PC-9 (cell line): ENCODE measurements around the gene ACYP2. TPM values are rescaled to one million over a fixed set of nuclear protein-coding genes. Genes with fewer than 3 reads are reported as not detected.

Source experiments
- BruUV-seq: library from RNA; stranded (reverse); fragments of 400-500 nt; replicated peaks from 2 replicates; lab custom pipeline; 2021; lab: Mats Ljungman, UMichigan
- CTCF ChIA-PET: fragments of 300-600 bp; sonication (Branson Sonifier 250); formaldehyde crosslinking; loops from one replicate; lab custom pipeline; 2022; ENCODE audit warnings: antibody characterized with exemption; lab: Charles Lee
- POLR2A ChIA-PET: fragments of 300-600 bp; sonication (Branson Sonifier 250); formaldehyde crosslinking; loops from one replicate; lab custom pipeline; 2022; ENCODE audit warnings: antibody characterized with exemption; ENCODE audit not compliant: unreplicated experiment; lab: Charles Lee
- DNase-seq, 2 experiments: peaks; one replicate each; pipeline versions ENCODE4 v3.0.0 to v3.0.0-alpha.2; 2015 to 2022; ENCODE audit warnings: mixed read lengths in 1 of 2
- H2AFZ ChIP-seq: fragments of 200-600 bp; sonication (generic); 2 replicates; pipeline ENCODE4 v1.8.1; 2017; ENCODE audit warnings: antibody characterized with exemption
- H3F3A ChIP-seq: fragments of 200-600 bp; sonication (generic); 2 replicates; pipeline ENCODE4 v1.8.1; 2017; ENCODE audit warnings: antibody characterized with exemption, mild to moderate bottlenecking, low read depth; ENCODE audit not compliant: insufficient read depth
- H3K27ac ChIP-seq: fragments of 200-600 bp; sonication (generic); 2 replicates; pipeline ENCODE4 v1.6.1; 2016; ENCODE audit warnings: mixed run types
- H3K27me3 ChIP-seq: fragments of 200-600 bp; sonication (generic); 2 replicates; pipeline ENCODE4 v1.6.1; 2016; ENCODE audit warnings: low read depth, mixed run types; ENCODE audit not compliant: insufficient read depth
- H3K36me3 ChIP-seq: fragments of 200-600 bp; sonication (generic); 2 replicates; pipeline ENCODE4 v1.6.1; 2016; ENCODE audit warnings: low read depth, mixed run types
- H3K4me1 ChIP-seq: fragments of 200-600 bp; sonication (generic); replicated peaks from 2 replicates; pipeline ENCODE4 v1.6.1; 2016; ENCODE audit warnings: mixed run types; ENCODE audit not compliant: insufficient read depth
- H3K4me2 ChIP-seq: fragments of 200-600 bp; sonication (generic); 2 replicates; pipeline ENCODE4 v1.6.1; 2017; ENCODE audit warnings: mixed run types
- H3K4me3 ChIP-seq: fragments of 200-600 bp; sonication (generic); 2 replicates; pipeline ENCODE4 v1.6.1; 2016; ENCODE audit warnings: mixed run types
- H3K79me2 ChIP-seq: fragments of 200-600 bp; sonication (generic); 2 replicates; pipeline ENCODE4 v1.6.1; 2017; ENCODE audit warnings: low read depth, mixed run types
- H3K9me2 ChIP-seq: fragments of 200-600 bp; sonication (generic); 2 replicates; pipeline ENCODE4 v1.8.1; 2017; ENCODE audit warnings: mild to moderate bottlenecking; ENCODE audit not compliant: insufficient read depth
- H3K9me3 ChIP-seq: fragments of 200-600 bp; sonication (generic); 2 replicates; pipeline ENCODE4 v1.8.1; 2016; ENCODE audit warnings: low read depth; ENCODE audit not compliant: insufficient read depth
- H4K20me1 ChIP-seq: fragments of 200-600 bp; sonication (generic); 2 replicates; pipeline ENCODE4 v1.8.1; 2017; ENCODE audit not compliant: insufficient read depth
- CTCF ChIP-seq: fragments of 200-600 bp; sonication (generic); conservative IDR thresholded peaks from 2 replicates; pipeline ENCODE4 v1.6.1; 2017; ENCODE audit warnings: mixed run types, antibody characterized with exemption, mild to moderate bottlenecking, moderate library complexity
- EZH2 ChIP-seq: fragments of 200-600 bp; sonication (generic); IDR thresholded peaks from 2 replicates; pipeline ENCODE4 v1.8.0; 2017; ENCODE audit warnings: antibody characterized with exemption, low read depth
- intact Hi-C: fragments of 100-400 bp; cut with micrococcal nuclease; formaldehyde crosslinking; loops from one replicate; pipeline ENCODE4 v1.10.0; 2022; ENCODE audit not compliant: unreplicated experiment
- total RNA-seq: library from RNA; stranded (reverse); gene quantifications from 2 replicates; pipeline ENCODE4 v1.2.3, GENCODE V29; 2021

The ACYP2 gene
- total RNA-seq, 1 experiment from 2014 or later = 25.9 TPM

- H2AFZ ChIP-seq = no peak overlapping the region
- H3K9me2 ChIP-seq = 0 out of 2 replicates have a peak, but pooled peaks cover 7% of the 10 kb centered on the region
- H4K20me1 ChIP-seq = no peaks in the 10 kb centered on the region
- H3K4me2 ChIP-seq = no peak overlapping the region
- no peaks in the 10 kb centered on the region for H3K9me3 ChIP-seq
- TF ChIP-seq CTCF (no peak), EZH2 (no peak)
- peak in 1 of 2 experiments; percentile 28 for DNase-seq
- H3K27ac ChIP-seq = no peak overlapping the region
- no peaks in the 10 kb centered on the region for H3K27me3 ChIP-seq
- intact Hi-C loops = no loop called here
- BruUV-seq = no TSS peak
- H3K4me1 ChIP-seq = no peaks in the 10 kb centered on the region
- no peaks in the 10 kb centered on the region for H3F3A ChIP-seq
- no peaks in the 10 kb centered on the region for H3K79me2 ChIP-seq
- CTCF ChIA-PET = no interaction called here
- no peak overlapping the region for H3K4me3 ChIP-seq
- H3K36me3 ChIP-seq = no peaks in the 10 kb centered on the region
- POLR2A ChIA-PET = no interaction called here
Observed at GRCh38 chr2:54259413-54260240, 144.2 kb downstream of the ACYP2 start.

DNA sequence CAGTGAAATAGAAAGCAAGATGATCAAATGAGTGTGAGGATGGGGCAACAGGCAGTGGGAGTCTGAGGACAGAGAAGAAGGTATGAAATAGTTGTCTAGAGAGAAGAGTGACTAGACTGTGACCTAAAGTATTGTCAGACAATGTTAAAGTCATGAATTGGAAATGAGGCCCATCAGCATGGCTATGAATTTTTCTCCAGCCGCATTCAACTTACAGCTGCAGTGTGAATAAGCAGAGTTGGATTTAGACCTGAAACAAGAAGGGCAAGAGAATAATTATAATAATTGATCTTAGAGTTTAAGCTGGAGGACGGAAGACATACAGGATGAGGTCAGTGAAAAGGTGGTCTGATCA, 144.8 kb downstream of the ACYP2 start:
- intact Hi-C loops = no loop called here
- no peaks in the 10 kb centered on the region for H3F3A ChIP-seq
- H4K20me1 ChIP-seq = no peaks in the 10 kb centered on the region
- H3K36me3 ChIP-seq = no peaks in the 10 kb centered on the region
- H2AFZ ChIP-seq = no peak overlapping the region
- H3K4me2 ChIP-seq = no peak overlapping the region
- POLR2A ChIA-PET = no interaction called here
- no peaks in the 10 kb centered on the region for H3K27me3 ChIP-seq
- CTCF ChIA-PET = no interaction called here
- no peak for DNase-seq
- H3K9me2 ChIP-seq = 0 out of 2 replicates have a peak, but pooled peaks cover 7% of the 10 kb centered on the region
- H3K4me1 ChIP-seq = no peaks in the 10 kb centered on the region
- H3K9me3 ChIP-seq = peaks cover 2% of the 10 kb centered on the region; the same call in 1 of the 2 replicates
- H3K79me2 ChIP-seq = no peaks in the 10 kb centered on the region
- H3K4me3 ChIP-seq = no peak overlapping the region
- no peak overlapping the region for H3K27ac ChIP-seq
- TF ChIP-seq EZH2 = no peak
- TF ChIP-seq CTCF = no peak
- BruUV-seq = no TSS peak

DNA sequence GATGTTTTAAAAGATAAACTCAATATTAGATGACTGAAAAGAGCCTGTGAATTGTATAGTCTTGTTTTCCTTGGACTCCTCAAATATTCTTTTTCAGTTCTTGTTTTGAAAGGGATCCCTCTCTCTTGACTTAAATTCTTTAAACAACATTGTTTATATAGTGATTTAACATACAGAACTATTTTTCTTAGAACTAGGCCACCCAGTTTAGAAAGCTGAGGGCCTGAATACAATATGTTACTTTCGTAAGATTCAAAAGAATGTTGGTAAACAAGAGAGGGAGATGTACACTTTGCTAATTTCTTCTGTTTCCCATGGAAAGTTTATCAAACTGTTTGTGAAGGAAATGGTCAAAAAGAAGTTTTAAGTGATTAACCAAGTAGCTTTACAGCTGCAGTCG, 146.1 kb downstream of the ACYP2 start:
- TF ChIP-seq CTCF (no peak), EZH2 (no peak)
- Histone ChIP-seq H3K4me2 (no peak overlapping the region), H2AFZ (no peak overlapping the region), H3K9me2 (0 out of 2 replicates have a peak, but pooled peaks cover 7% of the 10 kb centered on the region), H3K79me2 (no peaks in the 10 kb centered on the region), H3F3A (no peaks in the 10 kb centered on the region), H4K20me1 (no peaks in the 10 kb centered on the region), H3K4me1 (no peaks in the 10 kb centered on the region), H3K36me3 (no peaks in the 10 kb centered on the region), H3K27ac (no peak overlapping the region), H3K27me3 (no peaks in the 10 kb centered on the region), H3K9me3 (peaks cover 4% of the 10 kb centered on the region; the same call in 1 of the 2 replicates), H3K4me3 (no peak overlapping the region)
- ChIA-PET POLR2A (no interaction called here), CTCF (no interaction called here)
- BruUV-seq = no TSS peak
- no peak for DNase-seq
- intact Hi-C loops = no loop called here
